Ovary (tissue), 9 donors: ENCODE results near the gene LRRN4CL. TPM values are rescaled to one million over a fixed set of nuclear protein-coding genes. Genes with fewer than 3 reads are reported as not detected.
"Not testable (repeated sequence)": the region's sequence is repeated elsewhere in the genome, so short reads cannot be mapped to it uniquely, and the experiment has no call there.

Experiments used
- DNase-seq, 5 donors: peaks; one replicate each; pipeline ENCODE4 v3.0.0-alpha.2; 2019 to 2020
- H3K27ac ChIP-seq, 2 donors: fragments of 200-600 bp; one replicate each; pipeline versions ENCODE4 v1.5.1 to v1.8.0; 2019 to 2022
- H3K27me3 ChIP-seq: fragments of 200-600 bp; one replicate; pipeline ENCODE4 v1.8.0; 2022
- H3K36me3 ChIP-seq: fragments of 200-600 bp; sonication (generic); one replicate; pipeline ENCODE4 v1.5.1; 2019
- H3K4me1 ChIP-seq: one replicate; pipeline ENCODE4 v1.8.1; 2013; ENCODE audit warnings: mild to moderate bottlenecking, moderate library complexity; ENCODE audit not compliant: insufficient read depth
- H3K4me3 ChIP-seq: fragments of 200-600 bp; sonication (generic); one replicate; pipeline ENCODE4 v1.5.1; 2017
- H3K9me3 ChIP-seq, 2 donors: fragments of 200-600 bp in 1 of 2; sonication (generic) in 1 of 2; one replicate each; pipeline versions ENCODE4 v1.5.1 to v1.8.1; 2013 to 2019; ENCODE audit warnings: mild to moderate bottlenecking in 1 of 2, moderate library complexity in 1 of 2
- CTCF ChIP-seq, 3 donors: fragments of 450-650 bp in 2 of 3; fragments of 200-600 bp in 1 of 3; IDR thresholded peaks; one replicate each; pipeline versions ENCODE4 v1.5.1 to v1.8.0; 2016 to 2022; ENCODE audit warnings: antibody characterized with exemption in 3 of 3, mild to moderate bottlenecking in 1 of 3
- EP300 ChIP-seq: sonication (generic); formaldehyde crosslinking; IDR thresholded peaks from one replicate; pipeline ENCODE4 v1.6.1; 2017; ENCODE audit warnings: antibody characterized with exemption
- POLR2A ChIP-seq: fragments of 450-650 bp; IDR thresholded peaks from one replicate; pipeline ENCODE4 v1.6.1; 2017; ENCODE audit warnings: antibody characterized with exemption, mild to moderate bottlenecking, moderate library complexity
- WGBS, 3 donors: extraction: QIAGEN DNeasy Blood & Tissue Kit in 1 of 3; methylation state at CpG; one replicate each; pipeline versions ENCODE4 v1.1.5 to v1.1.7; 2013 to 2017; 5-methylcytosine and 5-hydroxymethylcytosine counted together
- intact Hi-C, 4 donors: fragments of 100-400 bp; cut with DNase I; formaldehyde crosslinking; loops; one replicate each; pipeline versions ENCODE4 v1.11.0 to v1.15.1; 2022 to 2023
- polyA plus RNA-seq, 2 donors: library from polyadenylated mRNA; stranded (reverse); fragments of 200-250 nt in 1 of 2; fragments of 350-450 nt in 1 of 2; fragmentation: Illumina TruSeq in 1 of 2; extraction: RNeasy Lipid Tissue Mini Kit (QIAGEN cat#74804) in 1 of 2; gene quantifications; one replicate each; pipeline ENCODE4 v1.2.3, GENCODE V29; 2013 to 2014
- total RNA-seq, 7 donors: library from RNA; depleted of rRNA in 2 of 7; stranded (reverse); fragments of >200 nt in 2 of 7; fragmentation: NEBNext Ultra II Directional in 3 of 7; extraction: Animal tissue kit (Norgen Biotek cat#: 25700) in 3 of 7; gene quantifications; one replicate each; pipeline versions ENCODE4 v1.1.0 to v1.2.4, GENCODE V29; 2016 to 2023
- donor health status: DM: no; HTN: no; CAD: no; lungs with moderate emphysema.
- donor health status: DM: no; HTN: no; CAD: no.
- donor health status: Bipolar disorder and iron deficiency.
- donor health status: DM: yes; HTN: yes; CAD: no.
- donor health status: DM: no; HTN: no; CAD: no.
- donor health status: DM: yes; HTN: yes; CAD: no.

The LRRN4CL gene
- total and polyA plus RNA-seq, 9 donors: 18.5 to 38.6 (median 25.5) TPM

- intact Hi-C loops: loop anchor here in 2 of 4 donors (5.0 to 10.0 kb wide), 3 partner anchors 100 to 302 kb away; partner anchors contain the start of gene TUT1 (in 1 of the 2)
- no peak overlapping the region for H3K27ac ChIP-seq
- H3K4me3 ChIP-seq: no peak overlapping the region
- no peaks in the 10 kb centered on the region for H3K36me3 ChIP-seq
- H3K4me1 ChIP-seq: peaks cover 2% of the 10 kb centered on the region
- WGBS, 3 donors: 46 to 50% (median 48%) methylated on average over 14 of the region's 14 CpGs
- TF ChIP-seq POLR2A (no peak), CTCF (IDR thresholded peaks at IDR 0.05) (peak; percentile 56 to 65 (median 59))
- H3K27me3 ChIP-seq: no peaks in the 10 kb centered on the region
- peak; percentile 76 to 87 (median 79) for DNase-seq
- no peaks in the 10 kb centered on the region for H3K9me3 ChIP-seq
Measured at GRCh38 chr11:62694455-62695167, 5.3 kb upstream of the LRRN4CL start.

GRCh38 chr11:62693624-62694023 is 4.3 kb upstream of the LRRN4CL start:
- not testable (repeated sequence) for H3K4me3 ChIP-seq, H3K9me3 ChIP-seq, H3K27me3 ChIP-seq, H3K27ac ChIP-seq, DNase-seq, H3K4me1 ChIP-seq, H3K36me3 ChIP-seq
- intact Hi-C loops: loop anchor here in 2 of 4 donors (5.0 to 10.0 kb wide), 3 partner anchors 99 to 301 kb away; partner anchors contain the start of gene TUT1 (in 1 of the 2)
- WGBS, 3 donors: 70 to 79% (median 71%) methylated on average over 4 of the region's 4 CpGs

GRCh38 chr11:62688491-62688890 is 839 bp downstream of the LRRN4CL start:
- Histone ChIP-seq H3K4me3 (peak overlapping the region; percentile 48), H3K27ac (peak overlapping the region; percentile 79 to 87), H3K4me1 (peaks cover 12% of the 10 kb centered on the region), H3K36me3 (no peaks in the 10 kb centered on the region), H3K27me3 (no peaks in the 10 kb centered on the region), H3K9me3 (no peaks in the 10 kb centered on the region)
- WGBS, 3 donors: 0 to 19% (median 6%) methylated on average over 1 of the region's 1 CpG
- DNase-seq: no peak
- intact Hi-C loops: loop anchor here in 1 of 4 donors (5.0 kb wide), 1 partner anchor 291 kb away; no protein-coding TSS in a partner anchor
- TF ChIP-seq CTCF (IDR thresholded peaks at IDR 0.05) (no peak), EP300 (no peak), POLR2A (no peak)

GRCh38 chr11:62687508-62688396 is 1.6 kb downstream of the LRRN4CL start:
- intact Hi-C loops: loop anchor here in 1 of 4 donors (5.0 kb wide), 1 partner anchor 290 kb away; no protein-coding TSS in a partner anchor
- WGBS, 3 donors: 42 to 46% (median 45%) methylated on average over 48 to 74 of the region's 74 CpGs
- Histone ChIP-seq H3K36me3 (no peaks in the 10 kb centered on the region), H3K4me3 (peak overlapping the region; percentile 48), H3K27me3 (no peaks in the 10 kb centered on the region), H3K9me3 (no peaks in the 10 kb centered on the region), H3K27ac (peak overlapping the region; percentile 79 to 87), H3K4me1 (peaks cover 12% of the 10 kb centered on the region)
- TF ChIP-seq EP300 (no peak), CTCF (IDR thresholded peaks at IDR 0.05) (no peak), POLR2A (no peak)
- DNase-seq: peak in 2 of 5 donors; percentile 53 to 61
